HG03139 (cell line): Measurements from ENCODE around the gene SMIM1.
"Not testable (repeated sequence)": the region's sequence is repeated elsewhere in the genome, so short reads cannot be mapped to it uniquely, and the experiment has no call there.

Experiments used
- ATAC-seq: cut with Tn5 transposase; IDR thresholded peaks from one replicate; pipeline ENCODE4 v1.9.1; 2021; ENCODE audit not compliant: unreplicated experiment

The SMIM1 gene, protein sequence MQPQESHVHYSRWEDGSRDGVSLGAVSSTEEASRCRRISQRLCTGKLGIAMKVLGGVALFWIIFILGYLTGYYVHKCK

DNA sequence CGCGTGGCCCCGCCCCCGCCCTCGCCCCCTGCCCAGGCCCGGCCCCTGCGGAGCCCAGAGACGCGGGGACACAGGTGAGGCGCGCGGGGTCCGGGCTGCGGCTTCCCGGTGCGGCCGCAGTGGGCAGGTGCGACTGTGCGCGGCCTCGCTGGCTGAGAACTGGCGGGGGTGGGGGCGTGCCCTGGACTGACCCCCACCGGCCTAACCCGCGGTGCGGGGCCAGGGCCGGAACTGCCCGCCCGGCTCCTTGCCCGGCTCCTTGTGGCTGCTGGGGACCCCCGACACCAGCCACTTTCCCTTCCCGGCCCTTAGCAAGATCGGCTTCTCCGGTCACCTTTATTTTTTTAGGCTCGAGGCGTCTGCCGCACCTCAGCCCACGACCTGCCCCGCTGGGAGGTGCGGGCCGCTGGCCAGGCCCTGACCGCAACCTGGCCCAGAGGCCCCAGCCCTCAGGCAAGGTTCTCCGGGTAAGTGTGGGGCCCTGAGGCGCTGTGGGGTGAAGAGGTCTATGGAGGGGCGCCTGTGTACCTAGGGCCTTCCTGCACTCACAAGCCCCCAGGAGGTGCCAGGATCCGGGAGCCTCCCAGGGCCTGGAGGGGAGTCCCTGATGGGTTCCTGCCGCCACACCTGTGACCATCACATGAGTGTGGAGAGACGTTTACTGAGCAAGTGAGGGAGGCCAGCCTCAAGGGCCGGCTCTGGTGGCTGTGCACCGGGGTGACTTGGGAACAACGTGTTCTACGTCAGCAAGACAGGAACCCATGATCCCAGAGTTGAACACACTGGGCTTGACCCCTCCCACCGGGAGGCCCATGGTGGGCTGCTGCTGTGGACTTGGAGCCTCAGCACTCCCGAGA, at the start of gene SMIM1:
TSS of gene SMIM1 (plus strand) at position 35 of the 857 bp plus-strand sequence. CDS start 2,625 bp downstream, outside the sequence.
- ATAC-seq, result peak; percentile 4

DNA sequence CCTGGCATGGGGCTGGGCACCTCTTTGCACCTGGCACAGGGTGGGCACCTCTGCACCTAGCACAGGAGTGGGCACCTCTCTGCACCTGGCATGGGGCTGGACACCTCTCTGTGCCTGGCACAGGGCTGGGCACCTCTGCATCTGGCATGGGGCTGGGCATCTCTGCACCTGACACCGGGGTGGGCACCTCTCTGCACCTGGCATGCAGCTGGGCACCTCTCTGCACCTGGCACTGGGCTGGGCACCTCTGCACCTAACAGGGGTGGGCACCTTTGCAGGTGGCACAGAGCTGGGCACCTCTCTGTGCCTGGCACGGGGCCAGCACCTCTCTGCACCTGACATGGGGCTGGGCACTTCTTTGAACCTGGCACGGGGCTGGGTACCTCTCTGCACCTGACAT, 49.7 kb upstream of the SMIM1 start:
- no peak for ATAC-seq

DNA sequence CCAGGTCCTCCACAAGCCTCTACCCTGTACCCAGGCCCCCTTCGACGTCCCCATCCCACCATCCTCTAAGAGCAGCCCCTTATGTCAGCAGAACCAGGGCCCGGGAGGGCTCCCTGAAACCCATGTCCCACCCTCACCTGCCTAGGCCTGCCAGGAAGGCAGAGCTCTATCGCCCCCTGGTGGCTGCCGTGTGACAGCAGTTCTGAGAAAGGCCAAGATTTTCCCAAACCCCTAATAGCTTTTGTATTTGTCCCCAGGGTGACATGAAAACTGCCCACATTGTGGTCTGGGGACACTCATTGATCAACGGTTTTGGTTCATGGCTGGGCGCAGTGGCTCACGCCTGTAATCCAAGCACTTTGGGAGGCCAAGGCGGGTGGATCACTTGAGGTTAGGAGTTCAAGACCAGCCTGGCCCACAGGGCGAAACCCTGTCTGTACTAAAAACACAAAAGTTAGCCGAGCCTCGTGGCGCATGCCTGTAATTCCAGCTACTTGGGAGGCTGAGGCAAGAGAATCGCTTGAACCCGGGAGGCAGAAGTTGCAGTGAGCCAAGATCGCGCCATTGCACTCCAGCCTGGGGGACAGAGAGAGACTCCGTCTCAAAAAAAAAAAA, 48.0 kb upstream of the SMIM1 start:
- not testable (repeated sequence) for ATAC-seq

DNA sequence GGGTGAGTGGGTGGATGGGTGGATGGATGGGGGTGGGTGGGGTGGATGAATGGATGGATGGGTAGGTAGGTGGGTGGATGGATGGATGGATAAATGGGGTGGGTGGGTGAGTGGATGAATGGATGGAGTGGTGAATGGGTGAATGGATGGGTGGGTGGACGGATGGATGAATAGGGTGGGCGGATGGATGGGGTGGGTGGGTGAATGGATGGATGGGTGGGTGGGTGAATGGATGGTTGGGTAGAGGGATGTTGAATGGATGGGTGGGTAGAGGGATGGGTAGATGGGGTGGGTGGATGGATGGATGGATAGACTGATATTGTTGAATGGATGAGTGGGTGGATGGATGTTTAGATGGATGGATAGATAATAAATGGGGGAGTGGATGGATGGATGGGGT, 47.2 kb upstream of the SMIM1 start:
- no peak for ATAC-seq

GRCh38 chr1:3727042-3727824, 45.3 kb upstream of the SMIM1 start:
- no peak for ATAC-seq

DNA sequence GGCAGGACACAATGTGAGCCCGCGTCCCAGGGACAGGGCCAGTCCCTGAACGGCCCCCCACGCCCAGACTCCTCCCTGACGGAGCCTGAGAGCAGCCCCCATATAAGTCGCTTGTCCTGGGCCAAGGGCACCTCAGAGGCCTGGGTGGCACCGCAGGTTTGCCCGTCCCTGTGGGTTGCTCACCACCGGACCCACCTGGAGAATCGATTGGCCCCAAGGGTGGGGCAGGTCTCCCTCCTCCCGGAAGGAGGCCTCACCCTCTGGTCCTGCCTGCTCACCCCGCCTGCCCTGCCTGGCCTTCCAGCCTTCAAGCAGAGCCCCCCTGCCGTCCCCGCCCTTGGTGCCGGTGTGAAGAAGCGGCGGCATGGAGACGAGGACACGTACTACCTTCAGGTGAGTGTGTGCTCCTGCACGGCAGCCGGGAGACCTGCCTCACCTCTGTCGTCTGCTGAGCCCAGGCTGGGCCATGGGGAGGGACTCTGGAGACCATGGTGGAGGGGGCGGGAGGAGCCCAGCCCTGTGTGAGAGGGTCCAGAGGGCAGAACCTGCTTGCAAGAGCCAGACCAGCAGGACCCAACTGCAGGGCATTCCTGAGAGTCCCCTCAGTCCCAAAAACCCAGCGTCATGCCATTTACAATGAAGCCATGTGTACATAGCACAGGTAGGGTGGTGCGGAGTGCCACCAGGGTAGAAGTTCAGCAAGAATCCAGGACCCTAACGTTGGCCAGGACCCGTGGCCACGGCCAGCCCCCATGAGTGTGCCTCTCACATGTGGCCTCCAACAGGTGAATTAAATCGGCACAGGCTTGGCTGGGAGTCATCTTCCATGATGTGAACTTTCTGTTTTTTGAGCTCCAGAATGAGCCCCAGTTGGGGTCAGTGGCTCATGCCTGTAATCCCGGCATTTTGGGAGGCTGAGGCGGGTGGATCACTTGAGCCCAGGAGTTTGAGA, 44.4 kb upstream of the SMIM1 start:
- ATAC-seq, result no peak

DNA sequence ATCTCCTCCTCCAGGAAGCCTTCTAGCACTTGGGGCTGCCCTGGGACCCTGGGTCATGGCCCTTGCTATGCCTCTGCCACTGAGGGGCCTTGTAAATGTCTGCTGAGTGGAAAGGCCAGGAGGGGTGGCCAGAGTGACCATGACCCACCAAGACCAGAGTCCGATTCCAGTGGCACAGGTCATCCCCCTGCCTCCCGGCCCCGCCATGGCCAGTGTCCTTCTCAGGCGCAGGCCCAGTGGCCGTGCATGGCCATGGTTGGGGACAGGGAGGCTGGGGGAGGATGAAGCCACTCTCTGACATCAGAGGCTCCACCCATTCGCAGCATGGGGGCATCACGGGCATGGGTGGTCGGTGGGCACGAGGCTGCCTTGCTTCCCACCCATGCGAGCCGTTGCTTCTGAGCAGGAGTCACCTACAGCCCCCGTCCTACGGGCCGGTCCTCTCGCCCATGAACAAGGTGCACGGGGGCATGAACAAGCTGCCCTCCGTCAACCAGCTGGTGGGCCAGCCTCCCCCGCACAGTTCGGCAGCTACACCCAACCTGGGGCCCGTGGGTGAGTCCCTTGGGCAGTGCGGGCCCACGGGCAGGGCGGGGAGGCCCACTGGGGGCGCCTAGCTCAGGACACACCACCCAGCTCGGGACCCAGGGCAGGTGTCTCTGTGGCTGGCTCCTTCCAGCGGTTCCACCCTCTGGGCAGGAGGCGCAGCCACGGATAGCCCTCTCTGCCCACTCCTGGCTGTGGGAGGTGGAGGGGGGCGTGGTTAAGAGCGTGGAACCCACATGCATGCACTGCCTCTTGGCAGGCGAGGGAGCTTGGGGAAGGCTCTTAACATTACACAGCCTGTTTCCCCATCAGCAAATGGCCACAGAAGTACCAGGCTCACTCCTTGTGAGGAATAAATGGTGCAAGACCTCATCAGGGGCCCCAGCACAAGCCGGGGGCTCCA, 42.7 kb upstream of the SMIM1 start:
- ATAC-seq, result no peak

- ATAC-seq, result no peak
Observed at GRCh38 chr1:3730543-3731247, 41.9 kb upstream of the SMIM1 start.

DNA sequence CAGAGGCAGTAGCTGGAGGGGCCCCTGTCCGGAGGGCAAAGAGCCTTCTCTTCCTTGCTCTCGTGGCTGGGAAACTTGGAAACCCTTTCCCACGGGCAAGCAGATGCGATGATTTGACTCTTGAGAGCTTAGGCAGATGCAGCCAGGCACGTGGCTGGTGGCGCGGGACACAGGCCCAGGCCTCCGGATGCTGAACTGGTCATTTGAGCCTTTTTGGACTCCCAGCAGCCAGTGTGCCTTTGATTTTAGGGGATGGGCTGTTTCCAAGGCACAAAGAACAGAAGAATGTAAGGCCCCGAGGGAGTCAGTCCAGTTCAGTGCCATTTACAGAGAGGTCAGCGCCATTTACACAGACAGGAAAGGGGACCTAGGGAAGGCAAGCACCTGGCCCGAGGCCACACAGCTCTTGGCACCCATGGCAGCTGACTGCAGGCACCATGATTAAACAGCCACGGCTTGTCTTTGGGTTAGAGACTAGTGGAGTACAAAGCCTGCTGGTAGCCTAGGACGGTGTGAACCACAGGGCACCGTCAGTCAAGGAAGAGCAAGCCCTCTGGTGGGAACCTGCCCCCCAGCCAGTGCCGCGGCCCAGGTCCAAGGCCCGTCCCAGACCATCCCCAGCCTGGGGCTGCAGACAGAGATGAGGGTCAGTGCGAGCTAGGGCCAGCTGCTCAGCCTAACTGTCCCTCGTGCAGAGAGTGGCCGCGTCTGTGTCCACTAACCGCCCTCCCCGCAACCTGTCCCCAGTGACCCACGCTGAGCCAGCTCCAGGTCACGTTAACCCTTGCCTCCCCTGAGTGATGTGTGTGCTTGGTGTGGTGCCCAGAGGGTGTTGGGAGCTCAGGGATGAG, 40.7 kb upstream of the SMIM1 start:
- ATAC-seq, result no peak

- ATAC-seq, result no peak
Observed at GRCh38 chr1:3732434-3733093, 40.0 kb upstream of the SMIM1 start.

DNA sequence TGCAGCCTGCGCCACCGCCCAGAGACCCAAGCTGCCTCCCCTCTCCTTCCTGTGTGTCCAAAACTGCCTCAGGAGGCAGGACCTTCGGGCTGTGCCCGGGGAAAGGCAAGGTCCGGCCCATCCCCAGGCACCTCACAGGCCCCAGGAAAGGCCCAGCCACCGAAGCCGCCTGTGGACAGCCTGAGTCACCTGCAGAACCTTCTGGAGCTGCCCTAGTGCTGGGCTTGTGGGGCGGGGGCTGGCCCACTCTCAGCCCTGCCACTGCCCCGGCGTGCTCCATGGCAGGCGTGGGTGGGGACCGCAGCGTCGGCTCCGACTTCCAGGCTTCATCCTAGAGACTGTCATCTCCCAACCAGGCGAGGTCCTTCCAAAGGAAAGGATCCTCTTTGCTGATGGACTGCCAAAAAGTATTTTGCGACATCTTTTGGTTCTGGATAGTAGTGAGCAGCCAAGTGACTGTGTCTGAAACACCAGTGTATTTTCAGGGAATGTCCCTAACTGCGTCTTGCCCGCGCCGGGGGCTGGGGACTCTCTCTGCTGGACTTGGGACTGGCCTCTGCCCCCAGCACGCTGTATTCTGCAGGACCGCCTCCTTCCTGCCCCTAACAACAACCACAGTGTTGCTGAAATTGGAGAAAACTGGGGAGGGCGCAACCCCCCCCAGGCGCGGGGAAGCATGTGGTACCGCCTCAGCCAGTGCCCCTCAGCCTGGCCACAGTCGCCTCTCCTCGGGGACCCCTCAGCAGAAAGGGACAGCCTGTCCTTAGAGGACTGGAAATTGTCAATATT, 39.3 kb upstream of the SMIM1 start:
- no peak for ATAC-seq

- no peak for ATAC-seq
Observed at GRCh38 chr1:3733883-3734589, 38.5 kb upstream of the SMIM1 start.

- no peak for ATAC-seq
Observed at GRCh38 chr1:3734602-3735001, 37.9 kb upstream of the SMIM1 start.

DNA sequence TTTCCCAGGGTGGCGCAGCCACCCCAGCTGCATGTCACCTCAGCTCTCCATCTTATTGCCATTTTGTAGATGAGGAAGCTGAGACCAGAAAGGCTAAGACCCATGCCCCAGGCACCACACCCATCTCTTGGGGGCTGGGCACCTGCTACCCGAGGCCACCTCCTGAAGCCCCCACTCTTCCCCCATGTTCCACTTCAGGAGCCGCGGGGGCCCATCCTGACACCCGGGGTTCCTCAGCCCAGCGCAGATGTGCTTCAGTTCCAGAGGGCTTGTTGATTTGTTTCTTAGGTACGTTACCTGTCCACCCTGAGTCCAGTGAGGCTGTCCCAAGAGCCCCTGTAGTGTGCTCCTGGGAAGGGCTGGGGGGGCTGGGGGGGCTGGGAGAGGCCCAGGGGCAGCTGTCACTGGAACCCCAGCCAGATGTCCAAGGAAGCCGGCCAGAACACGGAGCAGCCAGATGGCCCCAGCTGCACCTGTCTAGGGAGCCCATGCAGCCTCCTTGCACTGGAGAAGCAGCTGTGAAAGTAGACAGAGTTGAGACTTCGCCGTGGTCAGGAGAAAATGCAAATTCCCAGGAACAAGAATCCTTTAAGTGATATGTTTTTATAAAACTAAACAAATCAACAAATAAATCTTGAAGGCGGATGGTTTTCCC, 37.4 kb upstream of the SMIM1 start:
- ATAC-seq, result no peak

DNA sequence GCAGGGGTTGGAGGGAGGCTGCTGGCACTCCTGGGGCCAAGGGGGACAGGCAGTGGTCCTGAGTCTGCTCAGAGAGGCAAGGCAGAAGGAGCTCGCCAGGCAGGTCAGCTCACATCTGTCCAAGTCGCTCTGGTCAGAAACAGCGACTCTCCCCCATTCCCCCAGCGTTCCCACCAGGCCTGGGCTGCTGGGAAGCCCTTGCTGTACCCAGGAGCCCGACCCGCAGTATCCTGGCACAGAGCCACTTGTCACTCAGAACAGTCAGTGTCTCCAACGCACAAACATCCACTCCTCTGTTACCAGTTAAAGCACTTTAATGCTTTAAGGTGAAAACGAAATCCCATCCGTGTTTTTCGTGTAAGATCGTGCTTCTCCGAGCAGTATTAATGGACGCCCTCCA, 36.9 kb upstream of the SMIM1 start:
- ATAC-seq, result no peak
